K562 (cell line): ENCODE results near the gene USP49. TPM values are rescaled to one million over a fixed set of nuclear protein-coding genes. Genes with fewer than 3 reads are reported as not detected.

Experiments used
- ARNT ChIP-seq, 2 experiments: fragments of 450-650 bp; IDR thresholded peaks; 2 replicates each; pipeline ENCODE4 v1.6.1; 2016; ENCODE audit warnings: mild to moderate bottlenecking in 1 of 2
- ATF3 ChIP-seq, 2 experiments: fragments of 450-650 bp in 1 of 2; sonication (generic) in 1 of 2; formaldehyde crosslinking in 1 of 2; IDR thresholded peaks in 1 of 2; conservative IDR thresholded peaks in 1 of 2; 2 replicates each; pipeline versions ENCODE4 v1.6.1 to v1.8.1; 2016 to 2023; ENCODE audit warnings: mild to moderate bottlenecking in 2 of 2, moderate library complexity in 2 of 2, inconsistent platforms in 1 of 2, missing genetic modification reagents in 1 of 2
- DMBX1 ChIP-seq: fragments of 250-450 bp; sonication (Bioruptor Pico); IDR thresholded peaks from 2 replicates; pipeline ENCODE4 v1.8.0; 2022; ENCODE audit warnings: inconsistent platforms, mild to moderate bottlenecking, moderate library complexity, borderline replicate concordance
- E2F4 ChIP-seq: sonication (generic); formaldehyde crosslinking; IDR thresholded peaks from 2 replicates; pipeline ENCODE4 v1.8.0; 2022; ENCODE audit warnings: mild to moderate bottlenecking, low read depth, missing genetic modification reagents
- EZH2 ChIP-seq: IDR thresholded peaks from 2 replicates; pipeline ENCODE4 v1.6.1; 2012; ENCODE audit warnings: low read depth, mild to moderate bottlenecking, inconsistent platforms, low read length, borderline replicate concordance
- FOXK2 ChIP-seq, 2 experiments: fragments of 450-650 bp; IDR thresholded peaks in 1 of 2; conservative IDR thresholded peaks in 1 of 2; 2 replicates each; pipeline ENCODE4 v1.6.1; 2016; ENCODE audit warnings: low read depth in 2 of 2, mild to moderate bottlenecking in 1 of 2
- HLTF ChIP-seq: fragments of 450-650 bp; IDR thresholded peaks from 2 replicates; pipeline ENCODE4 v1.6.1; 2016
- HOXB6 ChIP-seq: fragments of 250-450 bp; sonication (Bioruptor Pico); IDR thresholded peaks from 2 replicates; pipeline ENCODE4 v1.5.1; 2022; ENCODE audit warnings: mild to moderate bottlenecking, borderline replicate concordance
- KLF16 ChIP-seq: IDR thresholded peaks from 2 replicates; pipeline ENCODE4 v1.6.1; 2016; ENCODE audit warnings: antibody characterized with exemption
- OTX1 ChIP-seq: fragments of 450-650 bp; formaldehyde crosslinking; IDR thresholded peaks from 2 replicates; pipeline ENCODE4 v1.4.0; 2022; ENCODE audit warnings: mild to moderate bottlenecking
- PHTF2 ChIP-seq: fragments of 250-450 bp; sonication (Bioruptor Pico); IDR thresholded peaks from 2 replicates; pipeline ENCODE4 v1.5.0; 2021; ENCODE audit warnings: mild to moderate bottlenecking
- PPARD ChIP-seq: fragments of 250-450 bp; sonication (Bioruptor Pico); IDR thresholded peaks from 2 replicates; pipeline ENCODE4 v1.8.0; 2022; ENCODE audit warnings: inconsistent platforms, mild to moderate bottlenecking, moderate library complexity
- RB1 ChIP-seq: fragments of 450-650 bp; IDR thresholded peaks from 2 replicates; pipeline ENCODE4 v1.6.1; 2017; ENCODE audit warnings: low read depth, mild to moderate bottlenecking
- SAFB2 ChIP-seq: fragments of 200-400 bp; formaldehyde crosslinking; IDR thresholded peaks from 2 replicates; pipeline ENCODE4 v1.6.1; 2018; ENCODE audit warnings: borderline replicate concordance, low read length, low read depth, moderate library complexity; ENCODE audit not compliant: severe bottlenecking
- SAP30 ChIP-seq: fragments of 200-600 bp; sonication (generic); IDR thresholded peaks from 2 replicates; pipeline ENCODE4 v1.6.1; 2012; ENCODE audit warnings: borderline replicate concordance, low read depth, mild to moderate bottlenecking, moderate library complexity, low read length, control low read depth, inconsistent platforms; ENCODE audit not compliant: insufficient read depth, poor library complexity, severe bottlenecking
- STAT5B ChIP-seq: fragments of 250-450 bp; sonication (Bioruptor Pico); IDR thresholded peaks from 2 replicates; pipeline ENCODE4 v1.8.0; 2021; ENCODE audit warnings: mild to moderate bottlenecking, inconsistent platforms
- TAL1 ChIP-seq: fragments of 450-650 bp; IDR thresholded peaks from 2 replicates; pipeline ENCODE4 v1.6.1; 2016; ENCODE audit warnings: mild to moderate bottlenecking
- TCF3 ChIP-seq: sonication (generic); formaldehyde crosslinking; IDR thresholded peaks from 2 replicates; pipeline ENCODE4 v1.4.0; 2020; ENCODE audit warnings: mild to moderate bottlenecking, missing genetic modification reagents
- ZBTB5 ChIP-seq: fragments of 450-650 bp; IDR thresholded peaks from 2 replicates; pipeline ENCODE4 v1.6.1; 2017; ENCODE audit warnings: antibody characterized with exemption
- ZNF444 ChIP-seq: fragments of 250-450 bp; sonication (Bioruptor Pico); IDR thresholded peaks from 2 replicates; pipeline ENCODE4 v1.4.0; 2020; ENCODE audit warnings: mild to moderate bottlenecking, moderate library complexity
- ZNF511 ChIP-seq: sonication (generic); formaldehyde crosslinking; IDR thresholded peaks from 2 replicates; pipeline ENCODE4 v1.8.0; 2022; ENCODE audit warnings: mild to moderate bottlenecking, missing genetic modification reagents
- polyA plus RNA-seq, 8 experiments: library from polyadenylated mRNA; depleted of rRNA in 4 of 8; stranded (reverse) in 5 of 8; unstranded in 3 of 8; fragments of >200 nt; fragmentation: Nextera tagmentation in 2 of 8; fragmentation: Illumina TruSeq in 1 of 8; extraction: Ambion mirVana in 2 of 8; extraction: Trizol in 1 of 8; gene quantifications; 2 replicates each; pipeline versions ENCODE4 v1.2.1 to v1.2.3, GENCODE V29; 2011 to 2014; ENCODE audit warnings: inconsistent platforms in 1 of 8, missing spikeins in 1 of 8
- total RNA-seq, 7 experiments: library from RNA; depleted of rRNA in 6 of 7; stranded (reverse); fragments of >200 nt in 6 of 7; fragmentation: Illumina TruSeq in 2 of 7; extraction: Trizol in 2 of 7; gene quantifications; 2 replicates each; pipeline versions ENCODE4 v1.2.1 to v1.2.3, GENCODE V29; 2011 to 2021; ENCODE audit warnings: low replicate concordance in 1 of 7

Gene USP49
- total and polyA plus RNA-seq, 9 of the 15 experiments (the other 6 are each of a cell fraction or from before 2014, with no cell fraction given) = 1.0 to 9.9 (median 6.5) TPM

- TF ChIP-seq ZNF511 (0 out of 2 replicates have a peak, but pooled peaks have one; percentile 17), ZBTB5 (no peak), TAL1 (no peak), ARNT (IDR thresholded peaks at IDR 0.05) (no peak; a peak in 1 of 4 replicates), DMBX1 (0 out of 2 replicates have a peak, but pooled peaks have one; percentile 5), KLF16 (no peak), EZH2 (no peak), PPARD (CRISPR knock-in tag) (no peak), ATF3 (IDR thresholded peaks at IDR 0.05) (no peak), ATF3 (CRISPR knock-in tag; conservative IDR thresholded peaks at IDR 0.05) (no peak), STAT5B (CRISPR knock-in tag) (no peak), PHTF2 (CRISPR knock-in tag) (no peak), HLTF (no peak), TCF3 (CRISPR knock-in tag) (no peak; the same call in 1 of the 2 replicates), SAP30 (peak; percentile 13), ZNF444 (0 out of 2 replicates have a peak, but pooled peaks have one; percentile 51), FOXK2 (conservative IDR thresholded peaks at IDR 0.05 in 1 of 2, IDR thresholded peaks at IDR 0.05 in 1 of 2; ENCODE audit: low read depth in 2 of 2) (0 out of 4 replicates have a peak, but pooled peaks of 1 of the 2 experiments have one; percentile 4), SAFB2 (no peak), HOXB6 (CRISPR knock-in tag) (no peak), RB1 (peak; percentile 44; the same call in 1 of the 2 replicates), E2F4 (0 out of 2 replicates have a peak, but pooled peaks have one; percentile 66), OTX1 (CRISPR knock-in tag) (no peak)
Observed at GRCh38 chr6:41939848-41940758, 44.9 kb upstream of the USP49 start (continued).
